RPMI8226 (cell line): ENCODE results near the gene TAMM41.
"Not testable (repeated sequence)": the region's sequence is repeated elsewhere in the genome, so short reads cannot be mapped to it uniquely, and the experiment has no call there.

Experiments used
- DNase-seq: peaks from one replicate; pipeline ENCODE4 v3.0.0-alpha.2; 2015

TAMM41 gene

GRCh38 chr3:11814663-11815062, 32.0 kb downstream of the TAMM41 start:
- DNase-seq: no peak

DNA sequence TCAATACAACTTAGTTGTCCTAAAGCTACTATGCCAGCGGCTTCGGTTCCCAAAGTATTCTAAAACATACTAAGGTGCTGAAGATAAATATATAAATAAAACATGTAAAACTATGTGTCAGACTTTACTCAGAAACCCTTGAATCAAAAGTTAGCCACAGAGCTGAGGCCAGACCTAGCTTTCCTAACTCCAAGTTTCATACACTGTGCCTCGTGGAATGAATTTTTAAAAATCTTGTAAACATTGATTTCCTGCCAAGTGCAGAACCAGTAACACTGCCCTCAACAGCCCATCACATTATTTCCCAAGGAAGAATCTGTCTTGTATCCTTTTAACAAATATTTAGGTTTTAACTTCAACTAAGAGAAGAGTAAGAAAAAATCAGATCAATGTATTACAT, 36.4 kb downstream of the TAMM41 start:
- no peak for DNase-seq

DNA sequence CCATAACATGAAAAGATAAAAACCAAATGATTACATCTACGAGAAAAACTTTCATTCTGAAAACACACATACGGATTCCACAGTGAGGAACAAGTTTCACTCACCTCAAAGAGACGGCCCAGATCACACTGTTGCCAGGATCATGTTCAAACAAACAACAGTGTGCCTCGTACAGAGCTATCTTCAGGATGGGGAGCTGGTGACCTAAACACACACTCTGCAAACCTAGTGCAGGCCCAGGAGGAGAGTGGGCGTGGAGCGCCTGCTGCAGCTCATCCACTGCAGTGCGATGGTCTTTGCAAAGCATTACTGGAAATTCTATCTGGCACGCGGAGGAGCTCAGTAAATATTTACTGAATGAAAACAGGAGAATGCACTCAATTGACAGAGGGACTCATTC, 38.5 kb downstream of the TAMM41 start:
- no peak for DNase-seq

DNA sequence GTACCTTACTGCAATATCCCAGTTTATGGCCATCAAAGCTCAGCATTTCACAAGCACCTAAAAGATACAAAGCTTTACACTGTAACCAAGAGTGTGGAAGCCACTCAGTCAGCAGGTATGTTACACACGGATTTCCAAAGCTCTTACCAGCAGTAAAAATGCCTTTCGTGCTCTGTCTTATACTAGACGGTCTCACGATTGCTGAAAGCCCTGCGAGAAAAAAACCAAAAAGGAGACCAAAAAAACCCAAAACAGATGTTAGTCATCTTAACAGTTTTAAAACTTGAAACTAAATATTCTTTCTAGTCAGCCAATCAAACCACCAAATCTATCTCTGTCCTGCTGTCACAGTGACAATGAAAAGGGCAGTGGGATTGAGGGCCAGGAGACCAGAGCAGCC, 39.0 kb downstream of the TAMM41 start:
- DNase-seq: no peak

DNA sequence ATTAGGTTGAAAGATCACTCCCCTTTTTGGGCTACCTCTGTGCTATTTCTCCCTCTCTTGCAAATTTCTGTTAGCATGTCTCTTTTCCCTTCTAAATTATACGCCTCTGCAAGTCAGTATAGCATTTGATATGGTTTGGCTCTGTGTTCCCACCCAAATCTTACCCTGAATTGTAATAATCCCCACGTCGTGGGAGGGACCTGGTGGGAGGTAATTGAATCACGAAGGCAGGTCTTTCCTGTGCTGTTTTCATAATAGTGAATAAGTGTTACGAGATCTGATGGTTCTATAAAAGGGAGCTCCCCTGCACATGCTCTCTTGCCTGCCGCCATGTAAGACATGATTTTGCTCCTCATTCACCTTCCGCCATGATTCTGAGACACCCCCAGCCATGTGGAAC, 41.0 kb downstream of the TAMM41 start:
- no peak for DNase-seq

DNA sequence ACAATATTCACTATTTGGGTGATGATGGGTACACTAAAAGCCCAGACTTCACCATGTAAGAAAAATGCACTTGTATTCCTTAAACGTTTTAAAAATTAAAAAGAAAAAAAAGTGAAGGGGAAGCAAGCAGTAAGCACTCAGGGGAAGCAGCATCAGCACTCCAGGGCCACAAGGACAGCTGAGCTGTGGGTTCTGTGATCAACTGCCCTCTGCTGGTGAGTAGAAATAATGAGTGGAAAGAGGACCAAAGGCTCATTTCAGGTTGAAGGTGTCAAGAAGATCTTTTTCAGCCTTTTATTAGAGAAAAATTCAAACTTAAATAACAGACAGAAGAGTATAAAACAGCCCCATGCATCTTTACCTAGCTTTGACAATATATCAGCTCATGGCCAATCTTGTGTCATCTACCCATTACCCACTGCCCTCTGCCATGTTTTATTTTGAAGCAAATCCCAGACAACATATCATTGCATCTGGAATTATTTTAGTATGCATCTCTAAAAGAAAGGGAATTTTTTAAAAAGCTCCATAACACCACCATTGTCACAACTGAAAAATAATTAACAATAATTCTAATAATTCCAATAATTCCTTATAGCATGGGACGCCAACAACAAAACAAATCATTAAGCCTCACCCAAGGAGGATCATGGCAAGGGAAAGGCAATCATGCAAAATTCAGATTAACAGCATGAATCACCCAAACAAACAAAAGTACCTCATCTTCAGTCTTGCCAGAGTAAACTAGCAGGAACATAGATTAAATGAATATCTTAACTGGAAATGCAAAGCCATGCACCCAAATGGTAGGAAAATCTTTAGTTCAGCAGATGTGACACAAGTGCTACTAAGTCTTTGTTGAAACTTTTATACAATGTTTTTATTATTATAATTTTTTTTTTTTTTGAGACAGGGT, 42.5 kb downstream of the TAMM41 start:
- peak; percentile 71 for DNase-seq

DNA sequence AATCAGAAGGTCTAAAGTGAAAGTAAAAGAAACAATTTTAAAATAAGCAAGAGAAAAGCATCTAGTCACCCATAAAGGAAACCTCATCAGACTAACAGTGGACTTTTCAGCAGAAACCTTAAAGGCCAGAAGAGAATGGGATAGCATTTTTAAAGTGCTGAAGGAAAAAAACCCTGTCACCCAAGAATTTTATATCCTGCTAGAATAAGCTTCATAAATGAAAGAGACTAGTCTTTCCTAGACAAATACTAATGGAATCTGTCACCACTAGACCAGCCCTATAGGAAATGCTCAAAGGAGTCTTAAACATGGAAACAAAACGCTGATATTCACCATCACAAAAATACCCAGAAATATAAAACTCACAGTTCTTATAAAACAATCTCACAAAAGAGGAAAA, 46.9 kb downstream of the TAMM41 start:
- no peak for DNase-seq

- no peak for DNase-seq
Measured at GRCh38 chr3:11794927-11795326, 51.8 kb downstream of the TAMM41 start.

DNA sequence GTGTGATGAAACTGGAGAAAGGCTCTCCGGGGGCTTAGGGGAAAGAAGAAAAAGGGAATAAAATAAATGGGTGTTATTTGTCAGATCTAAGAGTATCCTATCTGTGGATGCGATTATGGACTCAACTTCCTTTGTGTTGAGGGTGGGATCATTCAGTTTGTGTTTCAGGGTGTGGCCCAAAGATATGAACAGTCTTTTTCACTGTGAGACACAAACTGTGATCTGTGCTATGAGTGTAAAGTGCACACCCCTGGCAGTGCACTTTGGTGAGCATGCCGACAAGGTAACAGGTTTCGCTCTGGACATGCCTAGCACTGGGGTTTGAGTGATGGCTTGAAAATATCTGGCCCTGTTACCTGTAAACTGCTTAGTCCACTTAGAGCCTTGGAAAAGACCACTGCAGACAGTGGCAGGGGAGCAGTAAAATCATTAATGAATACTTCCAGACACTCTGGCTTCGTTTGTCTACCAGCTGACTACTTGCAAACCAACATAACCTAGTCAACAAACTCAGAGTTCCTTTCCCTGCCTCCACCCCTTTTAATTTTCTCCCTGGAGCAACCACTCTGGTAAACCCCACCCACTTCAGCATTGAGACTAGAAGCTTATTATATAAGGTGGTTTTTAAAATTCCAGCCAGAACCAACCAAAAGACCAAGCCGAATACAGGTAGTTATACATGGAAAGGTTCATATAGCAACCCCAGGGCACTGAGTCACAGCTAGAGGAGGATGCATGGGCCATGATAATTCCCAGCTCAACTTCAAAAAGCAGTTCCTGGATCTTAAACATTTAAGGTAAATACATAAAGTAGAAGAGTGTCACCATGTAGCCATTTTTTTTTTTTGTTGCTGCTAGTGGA, 55.1 kb downstream of the TAMM41 start:
- DNase-seq: no peak

GRCh38 chr3:11789412-11789811, 57.3 kb downstream of the TAMM41 start:
- DNase-seq: no peak

DNA sequence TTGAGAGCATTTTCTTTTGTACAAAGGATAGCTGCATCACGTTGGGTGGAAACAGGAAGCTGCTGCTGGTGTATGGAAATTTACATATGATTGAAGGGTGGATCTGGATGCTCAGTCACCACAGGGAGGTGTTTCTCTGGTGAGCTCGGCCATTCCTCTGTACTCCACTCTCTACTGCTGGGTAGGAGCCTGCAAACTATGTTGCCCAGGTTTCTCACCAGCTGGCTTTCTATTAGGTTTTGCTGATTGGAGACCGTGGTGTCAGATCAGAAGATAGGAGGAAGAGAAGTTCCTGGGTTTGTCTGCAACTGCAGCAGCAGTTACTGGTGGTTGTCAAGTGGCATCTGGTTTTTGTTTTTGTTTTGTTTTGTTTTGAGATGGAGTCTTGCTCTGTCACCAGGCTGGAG, 61.7 kb downstream of the TAMM41 start:
- DNase-seq: no peak

DNA sequence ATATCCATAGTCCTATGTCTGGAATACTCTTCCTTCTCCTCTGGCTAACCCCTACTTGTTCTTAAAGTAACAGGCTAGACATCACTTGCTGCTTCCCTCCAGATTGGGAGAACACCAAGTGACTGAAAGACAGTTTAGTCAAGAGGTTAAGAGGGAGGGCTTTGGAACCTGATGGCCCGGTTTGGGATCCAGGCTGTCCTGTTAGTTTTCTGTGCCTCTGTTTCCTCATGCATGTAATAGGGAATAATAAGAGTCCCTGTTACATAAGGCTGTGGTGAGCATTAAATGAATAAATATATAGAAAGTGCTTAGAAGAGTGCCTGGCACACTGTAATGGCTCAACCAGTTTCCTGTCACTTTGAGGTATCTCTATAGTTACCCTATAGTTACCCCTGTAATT, 66.3 kb downstream of the TAMM41 start:
- no peak for DNase-seq

- no peak for DNase-seq
Measured at GRCh38 chr3:11779626-11780025, 67.1 kb downstream of the TAMM41 start.

DNA sequence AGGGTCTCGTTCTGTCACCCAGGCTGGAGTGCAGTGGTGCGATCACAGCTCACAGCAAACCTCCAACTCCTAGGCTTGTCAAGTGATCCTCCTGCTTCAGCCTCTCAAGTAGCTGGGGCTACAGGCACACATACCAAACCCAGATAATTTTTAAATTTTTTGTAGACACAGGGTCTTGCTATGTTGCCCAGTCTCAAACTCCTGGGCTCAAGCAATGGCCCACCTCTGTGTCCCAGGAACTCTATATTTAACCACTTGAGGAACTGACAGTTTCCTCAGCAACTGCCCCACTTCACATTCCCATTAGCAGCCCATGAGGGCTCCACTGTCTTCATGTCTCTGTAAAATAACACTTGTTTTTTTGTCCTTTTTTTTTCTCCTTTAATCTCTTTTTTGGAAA, 68.4 kb downstream of the TAMM41 start:
- DNase-seq: no peak

GRCh38 chr3:11776346-11776745, 70.3 kb downstream of the TAMM41 start:
- DNase-seq: no peak

DNA sequence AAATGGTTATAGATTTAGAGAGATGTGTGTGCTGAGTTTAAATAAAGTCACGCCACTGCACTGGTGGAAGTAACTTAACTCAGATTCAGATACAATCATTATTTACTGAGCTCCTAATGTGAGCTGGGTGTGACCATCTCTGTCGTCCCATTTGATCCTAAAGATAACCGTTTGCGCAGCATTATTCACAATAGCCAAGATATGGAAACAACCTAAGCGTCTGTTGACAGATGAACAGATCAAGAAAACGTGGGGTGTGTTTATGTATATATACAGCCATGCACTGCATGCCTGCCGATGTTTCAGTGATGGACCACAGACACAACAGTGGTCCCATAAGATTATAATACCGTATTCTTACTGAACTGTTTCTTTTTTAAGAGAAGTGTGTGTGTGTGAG, 71.2 kb downstream of the TAMM41 start:
- no peak for DNase-seq

DNA sequence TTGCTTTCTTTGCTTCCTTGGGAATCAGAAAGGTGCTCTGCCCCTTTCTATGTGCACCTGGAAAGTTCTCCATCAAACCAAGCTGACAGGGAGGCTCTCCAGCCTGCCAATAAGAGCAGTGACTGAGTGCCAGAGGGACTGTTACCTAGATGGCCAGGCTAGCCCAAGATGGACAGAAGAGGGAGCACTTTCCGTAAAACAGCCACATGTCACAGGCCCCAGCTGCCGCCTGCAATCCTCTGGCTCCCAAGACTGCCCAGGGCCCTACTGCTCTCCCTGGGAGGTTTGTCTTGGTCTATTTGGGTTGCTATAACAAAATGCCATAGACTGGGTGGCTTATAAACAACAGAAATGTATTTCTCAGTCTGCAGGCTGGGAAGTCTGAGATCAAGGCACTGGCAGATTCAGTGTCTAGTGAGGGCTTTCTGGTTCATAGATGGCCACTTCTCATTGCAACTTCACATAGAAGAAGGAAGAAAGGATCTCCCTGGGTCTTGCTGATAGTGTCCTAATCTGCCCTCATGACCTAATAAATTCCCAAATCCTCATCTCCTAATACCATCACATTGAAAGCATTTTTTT, 72.3 kb downstream of the TAMM41 start:
- peak; percentile 31 for DNase-seq

DNA sequence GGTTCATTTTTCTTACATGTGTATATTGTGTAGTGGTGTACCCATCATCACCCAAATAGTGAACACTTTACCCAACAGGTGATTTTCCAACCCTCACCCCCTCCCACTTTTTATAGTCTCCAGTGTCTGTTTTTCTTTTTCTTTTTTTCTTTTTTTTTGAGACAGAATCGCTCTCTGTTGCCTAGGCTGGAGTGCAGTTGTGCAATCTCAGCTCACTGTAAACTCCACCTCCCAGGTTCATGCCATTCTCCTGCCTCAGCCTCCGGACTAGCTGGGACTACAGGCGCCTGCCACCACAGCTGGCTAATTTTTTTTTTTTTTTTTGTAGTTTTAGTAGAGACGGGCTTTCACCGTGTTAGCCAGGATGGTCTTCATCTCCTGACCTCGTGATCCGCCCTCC, 74.8 kb downstream of the TAMM41 start:
- DNase-seq: not testable (repeated sequence)

DNA sequence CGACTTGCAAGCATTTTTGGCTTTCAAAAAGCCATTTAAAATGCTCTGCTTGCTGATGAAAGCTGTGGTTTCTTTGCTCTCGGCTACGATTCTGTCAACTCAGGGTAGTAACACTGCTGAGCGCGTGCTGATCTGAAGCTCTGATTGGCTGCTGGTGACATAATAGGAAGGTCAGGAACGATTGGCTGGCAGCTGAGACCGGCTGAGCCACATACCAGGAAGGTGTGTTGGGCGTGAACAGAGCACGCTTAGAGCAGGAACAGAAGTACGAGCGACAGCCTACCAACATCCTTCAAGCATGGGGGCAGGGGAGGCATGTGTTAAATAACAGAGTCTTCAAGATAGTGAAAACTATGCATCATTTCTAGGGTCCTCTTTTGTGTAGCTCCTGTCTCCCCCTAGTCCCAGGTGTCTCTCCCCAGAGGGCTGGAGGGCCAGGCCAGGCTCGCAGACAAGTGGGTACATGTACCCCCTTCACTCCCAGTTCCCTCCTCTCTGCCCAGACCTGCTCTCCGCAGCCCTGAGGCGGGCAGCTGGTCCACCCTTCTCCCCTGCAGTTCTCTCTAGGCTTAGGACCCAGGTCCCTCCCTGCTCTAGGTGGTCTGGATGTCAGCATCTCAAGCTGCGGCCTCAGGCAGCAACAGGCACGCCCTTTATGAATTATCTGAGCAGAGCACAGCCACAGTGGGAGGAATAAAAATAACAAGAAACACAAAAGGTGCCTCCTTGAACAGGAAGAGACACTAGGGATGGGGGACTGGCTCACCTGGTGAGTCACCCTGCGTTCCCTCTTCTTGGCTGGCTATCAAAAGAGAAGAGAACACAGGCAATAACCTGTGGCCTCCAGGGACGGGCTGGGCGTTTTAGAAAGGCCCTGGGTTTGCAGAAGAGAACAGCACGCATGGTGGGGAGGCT, 76.0 kb downstream of the TAMM41 start:
- DNase-seq: peak; percentile 85

DNA sequence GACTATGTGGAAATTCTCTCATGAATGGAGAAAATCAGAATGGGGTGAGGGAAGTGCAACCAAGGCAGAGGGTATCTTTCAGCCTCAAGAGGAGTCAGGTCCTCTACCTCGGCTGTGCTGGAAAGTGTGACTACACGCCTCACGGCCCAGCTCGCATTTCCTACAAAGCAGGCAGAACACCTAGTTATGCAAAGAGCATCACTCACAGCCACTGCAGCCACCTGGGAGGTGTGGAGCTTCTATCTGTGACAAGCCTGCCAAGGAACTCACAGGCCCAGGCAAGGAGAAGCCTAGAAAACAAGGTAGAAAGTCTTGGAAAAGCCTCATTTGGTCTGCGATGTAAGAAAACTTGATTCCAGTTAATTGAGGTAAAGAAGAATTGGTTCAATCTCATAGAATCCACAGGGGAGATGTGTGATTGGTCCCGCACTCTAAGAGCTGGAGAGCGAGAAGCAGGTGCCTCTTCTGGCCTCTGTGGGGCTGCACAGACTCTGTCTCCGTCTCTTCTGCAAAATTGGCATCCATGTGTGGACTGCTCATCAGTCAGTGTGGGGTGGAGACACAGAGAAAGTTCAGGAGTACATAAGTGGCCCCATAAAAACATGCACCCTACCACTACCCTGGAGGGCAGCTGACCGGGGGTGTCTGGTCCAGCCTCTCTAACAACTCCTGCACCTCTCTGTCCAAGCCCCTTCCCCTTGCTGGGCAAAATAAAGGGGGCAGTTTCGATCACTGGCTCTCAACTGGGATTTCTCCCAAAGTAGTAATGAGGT, 76.8 kb downstream of the TAMM41 start:
- no peak for DNase-seq

DNA sequence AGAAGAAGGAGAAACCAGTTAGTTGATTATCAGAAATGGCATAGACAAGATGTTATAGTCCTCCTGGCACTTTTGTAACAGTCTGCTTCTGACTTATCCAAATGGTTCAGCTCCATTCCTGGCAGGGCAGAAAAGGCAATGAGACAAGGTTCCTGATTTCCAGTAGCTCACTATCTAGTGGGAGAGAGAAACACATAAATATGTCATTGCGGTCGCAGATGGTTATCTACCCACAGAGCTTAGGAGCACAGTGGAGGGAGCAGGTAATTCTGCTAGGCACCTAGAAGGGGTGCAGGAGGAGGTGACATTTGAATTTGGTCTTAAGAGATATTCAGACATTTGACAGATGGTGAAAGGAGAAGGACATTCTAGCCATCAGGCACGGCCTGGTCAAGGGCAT, 78.1 kb downstream of the TAMM41 start:
- DNase-seq: no peak

- DNase-seq: no peak
Measured at GRCh38 chr3:11764931-11765363, 81.7 kb downstream of the TAMM41 start.
